ENCODE measurements around the gene SIRPG.

Gene SIRPG

DNA sequence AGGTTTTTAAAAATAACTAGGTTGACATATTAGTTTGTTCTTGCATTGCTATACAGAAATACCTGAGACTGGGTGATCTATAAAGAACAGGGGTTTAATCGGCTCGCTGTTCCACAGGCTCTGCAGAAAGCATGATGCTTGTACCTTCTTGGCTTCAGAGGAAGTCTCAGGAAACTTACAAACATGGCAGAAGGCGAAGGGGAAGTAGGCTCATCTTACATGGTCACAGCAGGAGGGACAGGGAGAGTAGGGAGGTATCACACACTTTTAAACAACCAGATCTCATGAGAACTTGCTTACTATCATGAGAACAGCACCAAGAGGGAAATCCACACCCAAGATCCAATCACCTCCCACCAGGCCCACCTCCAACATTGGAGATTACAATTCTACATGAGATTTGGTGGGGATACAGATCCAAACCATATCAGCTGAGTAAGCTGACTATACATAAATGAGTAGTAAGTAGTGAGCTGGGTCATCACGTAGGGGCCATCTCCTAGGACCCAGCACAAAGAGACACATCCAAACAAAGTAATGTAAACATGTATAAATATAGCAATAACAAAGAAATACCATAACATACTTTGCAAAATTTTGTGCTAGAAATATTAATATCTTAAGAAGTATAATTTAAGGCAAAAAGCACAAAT, 31.4 kb upstream of the SIRPG start:
- TF ChIP-seq POLR2AphosphoS5 (IDR thresholded peaks at IDR 0.05; ENCODE audit: low read depth, low read length) (no peak), TAF1 (IDR thresholded peaks at IDR 0.05; ENCODE audit: borderline replicate concordance, low read depth, low read length) (no peak), POLR2A (IDR thresholded peaks at IDR 0.05; ENCODE audit: low read depth, low read length) (no peak)
- DNase-seq (ENCODE audit: insufficient read length) (no peak), FAIRE-seq (no peak)

DNA sequence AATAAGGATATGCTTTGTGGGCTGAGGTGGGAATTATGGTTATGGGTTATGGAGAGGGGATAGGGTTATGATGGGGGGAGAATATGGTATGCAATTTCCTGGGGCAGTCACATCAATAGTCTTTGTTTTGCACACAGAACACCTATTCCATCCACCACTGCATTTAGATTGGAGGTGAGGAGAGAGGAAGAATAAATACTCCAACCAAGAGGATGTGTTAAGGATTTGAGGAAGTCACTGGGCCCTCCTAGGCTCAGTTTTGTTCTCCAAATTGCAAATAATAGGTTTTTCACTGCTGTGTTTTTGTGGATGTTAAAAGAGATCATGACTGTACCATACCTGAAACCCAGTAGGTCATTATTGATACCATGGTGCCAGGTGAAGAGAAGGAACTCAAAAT, 29.5 kb upstream of the SIRPG start:
- FAIRE-seq = no peak
- DNase-seq (ENCODE audit: insufficient read length) = no peak
- no peak for TF ChIP-seq POLR2AphosphoS5 (IDR thresholded peaks at IDR 0.05; ENCODE audit: low read depth, low read length)
- no peak for TF ChIP-seq POLR2A (IDR thresholded peaks at IDR 0.05; ENCODE audit: low read depth, low read length)
- TF ChIP-seq TAF1 (IDR thresholded peaks at IDR 0.05; ENCODE audit: borderline replicate concordance, low read depth, low read length) = no peak

DNA sequence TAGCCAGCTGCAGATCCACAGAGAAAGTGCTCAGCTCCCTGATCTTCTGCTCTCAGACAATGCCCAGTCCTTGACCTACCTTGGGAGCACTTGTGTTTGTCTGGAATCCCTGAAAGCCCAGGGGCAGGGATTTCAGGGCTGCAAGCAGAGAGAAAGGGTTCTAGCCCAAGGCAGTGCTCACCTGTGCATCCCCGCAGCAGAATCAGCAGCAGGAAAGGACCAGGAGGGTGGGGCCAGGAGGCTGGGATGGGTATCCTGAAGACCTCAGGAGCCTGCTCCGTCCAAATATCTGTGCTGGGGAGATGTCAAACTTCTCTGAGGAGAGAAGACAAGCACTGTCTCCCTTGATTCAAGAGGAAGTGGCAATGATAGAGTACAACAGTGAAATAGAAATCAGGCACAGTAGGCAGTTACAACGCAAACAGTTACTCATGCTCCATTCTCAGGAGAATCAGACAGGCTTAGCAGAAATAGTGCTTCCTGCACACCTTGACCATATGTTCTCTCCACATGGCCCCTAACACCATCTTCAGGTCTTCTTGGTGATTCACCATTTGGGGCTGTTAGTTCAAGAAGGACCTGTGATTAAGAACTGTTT, 28.7 kb upstream of the SIRPG start:
- no peak for DNase-seq (ENCODE audit: insufficient read length)
- TF ChIP-seq POLR2AphosphoS5 (IDR thresholded peaks at IDR 0.05; ENCODE audit: low read depth, low read length) (no peak), POLR2A (IDR thresholded peaks at IDR 0.05; ENCODE audit: low read depth, low read length) (no peak), TAF1 (IDR thresholded peaks at IDR 0.05; ENCODE audit: borderline replicate concordance, low read depth, low read length) (no peak)
- FAIRE-seq = no peak

- FAIRE-seq = no peak
- no peak for TF ChIP-seq TAF1 (IDR thresholded peaks at IDR 0.05; ENCODE audit: borderline replicate concordance, low read depth, low read length)
- TF ChIP-seq POLR2AphosphoS5 (IDR thresholded peaks at IDR 0.05; ENCODE audit: low read depth, low read length) = no peak
- TF ChIP-seq POLR2A (IDR thresholded peaks at IDR 0.05; ENCODE audit: low read depth, low read length) = no peak
- no peak for DNase-seq (ENCODE audit: insufficient read length)
Observed at GRCh38 chr20:1685304-1686052, 27.9 kb upstream of the SIRPG start.

DNA sequence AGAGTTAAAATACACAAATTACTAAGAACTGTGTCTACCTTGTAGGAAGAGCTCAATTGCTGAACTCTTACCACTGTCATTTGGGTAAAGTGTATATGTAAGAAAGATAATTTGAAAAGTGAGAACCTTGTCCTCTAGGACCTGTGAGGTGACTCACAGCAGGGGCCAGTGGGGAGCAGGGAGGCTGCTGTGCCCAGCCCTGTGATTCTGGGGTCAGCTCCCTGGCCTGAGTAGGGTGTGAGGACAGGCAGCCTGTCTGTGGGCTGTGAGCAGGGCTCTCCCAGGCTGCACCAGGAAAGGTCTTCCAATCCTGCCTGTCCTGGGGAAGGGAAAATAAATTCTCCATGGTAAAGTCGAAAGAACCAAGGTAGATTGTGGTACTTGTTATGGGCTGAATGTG, 27.3 kb upstream of the SIRPG start:
- TF ChIP-seq TAF1 (IDR thresholded peaks at IDR 0.05; ENCODE audit: borderline replicate concordance, low read depth, low read length) (no peak), POLR2A (IDR thresholded peaks at IDR 0.05; ENCODE audit: low read depth, low read length) (no peak), POLR2AphosphoS5 (IDR thresholded peaks at IDR 0.05; ENCODE audit: low read depth, low read length) (no peak)

DNA sequence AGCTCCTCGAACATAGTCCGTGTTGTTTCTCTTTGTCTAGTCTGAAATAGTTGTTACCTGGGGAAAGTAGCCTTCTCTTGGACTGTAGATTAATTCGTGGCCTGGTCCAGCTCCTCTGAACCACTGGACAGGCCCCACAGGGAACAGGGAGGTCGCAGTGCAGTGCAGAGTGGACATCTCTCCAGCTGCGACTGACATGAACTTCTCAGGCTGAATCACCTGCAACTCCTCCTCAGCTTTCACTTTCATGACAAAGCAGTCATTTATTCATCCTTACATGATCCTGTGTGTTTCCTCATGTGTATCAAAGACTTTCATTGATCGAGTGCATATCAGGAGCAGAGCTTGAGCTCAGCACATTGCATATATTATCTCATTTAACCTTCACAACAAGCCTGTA, 19.1 kb upstream of the SIRPG start:
- no peak for FAIRE-seq
- DNase-seq (ENCODE audit: insufficient read length) = no peak
- TF ChIP-seq TAF1 (IDR thresholded peaks at IDR 0.05; ENCODE audit: borderline replicate concordance, low read depth, low read length) (no peak), POLR2AphosphoS5 (IDR thresholded peaks at IDR 0.05; ENCODE audit: low read depth, low read length) (no peak), POLR2A (IDR thresholded peaks at IDR 0.05; ENCODE audit: low read depth, low read length) (no peak)

More for the DNA sequence above, 27.3 kb upstream of the SIRPG start:
- DNase-seq (ENCODE audit: insufficient read length) (no peak), FAIRE-seq (no peak)

GRCh38 chr20:1674990-1675780, 17.6 kb upstream of the SIRPG start:
- no peak for TF ChIP-seq POLR2A (IDR thresholded peaks at IDR 0.05; ENCODE audit: low read depth, low read length)
- TF ChIP-seq TAF1 (IDR thresholded peaks at IDR 0.05; ENCODE audit: borderline replicate concordance, low read depth, low read length) = no peak
- no peak for TF ChIP-seq POLR2AphosphoS5 (IDR thresholded peaks at IDR 0.05; ENCODE audit: low read depth, low read length)
- FAIRE-seq = no peak

GRCh38 chr20:1674361-1674760, 16.8 kb upstream of the SIRPG start:
- TF ChIP-seq POLR2A (IDR thresholded peaks at IDR 0.05; ENCODE audit: low read depth, low read length) (no peak), POLR2AphosphoS5 (IDR thresholded peaks at IDR 0.05; ENCODE audit: low read depth, low read length) (no peak), TAF1 (IDR thresholded peaks at IDR 0.05; ENCODE audit: borderline replicate concordance, low read depth, low read length) (no peak)
- FAIRE-seq (no peak), DNase-seq (ENCODE audit: insufficient read length) (no peak)

More at GRCh38 chr20:1674990-1675780, 17.6 kb upstream of the SIRPG start:
- no peak for DNase-seq (ENCODE audit: insufficient read length)

- no peak for TF ChIP-seq POLR2A (IDR thresholded peaks at IDR 0.05; ENCODE audit: low read depth, low read length)
- no peak for TF ChIP-seq TAF1 (IDR thresholded peaks at IDR 0.05; ENCODE audit: borderline replicate concordance, low read depth, low read length)
- no peak for DNase-seq (ENCODE audit: insufficient read length)
- no peak for FAIRE-seq
Observed at GRCh38 chr20:1673424-1673823, 15.8 kb upstream of the SIRPG start.

DNA sequence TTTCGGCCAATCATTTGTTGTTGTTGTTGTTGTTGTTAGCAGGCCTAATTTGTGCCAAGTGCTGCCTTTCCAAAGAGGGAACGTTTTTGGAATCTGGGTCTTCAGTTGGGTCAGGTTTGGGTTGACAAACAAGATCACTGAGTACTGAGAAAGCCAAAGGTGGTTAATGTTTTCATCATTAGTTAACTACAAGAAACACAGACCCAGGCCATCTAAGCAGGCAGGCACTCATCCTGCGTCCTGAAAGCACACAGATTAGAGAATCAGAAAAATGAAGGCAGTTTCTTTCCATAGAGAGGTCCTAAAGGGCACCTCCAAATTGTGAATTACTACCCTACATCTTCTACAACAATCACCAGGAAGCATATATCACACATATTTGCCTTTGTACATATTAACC, 15.1 kb upstream of the SIRPG start:
- no peak for DNase-seq (ENCODE audit: insufficient read length)
- no peak for TF ChIP-seq POLR2A (IDR thresholded peaks at IDR 0.05; ENCODE audit: low read depth, low read length)
- TF ChIP-seq TAF1 (IDR thresholded peaks at IDR 0.05; ENCODE audit: borderline replicate concordance, low read depth, low read length) = no peak
- TF ChIP-seq POLR2AphosphoS5 (IDR thresholded peaks at IDR 0.05; ENCODE audit: low read depth, low read length) = no peak
- FAIRE-seq = no peak

Data from GM12892 (cell line).